ENCODE results near the gene FAM167B. TPM values are rescaled to one million over a fixed set of nuclear protein-coding genes. Genes with fewer than 3 reads are reported as not detected.

Gene FAM167B
- total and polyA plus RNA-seq, 2 of the 4 experiments (the other 2 are of a cell fraction): 0.18 to 0.53 TPM

GRCh38 chr1:32208469-32208868 is 38.6 kb upstream of the FAM167B start:
- Histone ChIP-seq H3K9ac (ENCODE audit: low read depth, low read length) (no peak overlapping the region), H3K27ac (ENCODE audit: insufficient read depth, low read length) (no peak overlapping the region), H4K8ac (ENCODE audit: low read depth in 2 of 2, low read length in 2 of 2) (no peak overlapping the region), H3K4me3 (ENCODE audit: insufficient read depth, low read depth, low read length) (no peak overlapping the region), H2AFZ (replicated peaks; ENCODE audit: low read length, poor library complexity) (no peak overlapping the region), H2BK15ac (ENCODE audit: low read depth, low read length) (no peak overlapping the region), H3K4me1 (ENCODE audit: control insufficient read depth, insufficient read depth, low read length) (peaks cover 6% of the 10 kb centered on the region), H3K18ac (ENCODE audit: low read depth, low read length) (no peak overlapping the region), H2BK5ac (ENCODE audit: low read depth, low read length, poor library complexity, severe bottlenecking) (no peak overlapping the region), H3K9me3 (ENCODE audit: control insufficient read depth, insufficient read depth, low read length) (no peaks in the 10 kb centered on the region), H3K36me3 (ENCODE audit: control insufficient read depth, insufficient read depth, low read length) (peaks cover 3% of the 10 kb centered on the region; the same call in 1 of the 2 replicates), H4K91ac (ENCODE audit: insufficient read depth, low read depth, low read length) (no peak overlapping the region), H2AK9ac (replicated peaks; ENCODE audit: low read depth, low read length, poor library complexity) (no peak overlapping the region), H2BK120ac (ENCODE audit: low read depth, low read length) (no peak overlapping the region), H2BK20ac (ENCODE audit: low read depth, low read length) (no peak overlapping the region), H4K5ac (ENCODE audit: low read depth, low read length) (no peak overlapping the region), H3K9me1 (ENCODE audit: insufficient read depth, low read length) (peaks cover 6% of the 10 kb centered on the region; the same call in 1 of the 2 replicates), H3K23ac (ENCODE audit: low read depth, low read length) (no peak overlapping the region), H3K14ac (replicated peaks; ENCODE audit: low read depth, low read length) (no peak overlapping the region), H3K4me2 (ENCODE audit: low read depth, low read length) (no peak overlapping the region), H4K20me1 (ENCODE audit: insufficient read depth, low read length) (no peaks in the 10 kb centered on the region; the same call in 1 of the 2 replicates), H3K56ac (ENCODE audit: extremely low read depth, insufficient read depth, low read length) (no peak overlapping the region), H2AK5ac (ENCODE audit: low read depth, low read length) (no peak overlapping the region), H3K27me3 (ENCODE audit: control insufficient read depth, insufficient read depth, low read length) (no peaks in the 10 kb centered on the region), H3K4ac (ENCODE audit: low read depth, low read length) (no peak overlapping the region), H3K79me1 (ENCODE audit: low read depth in 1 of 2, low read length in 2 of 2) (peaks cover 11 to 27% of the 10 kb centered on the region in 2 experiments)
- dilution Hi-C loops (cut with HindIII; ENCODE audit: low sequenced_read_pairs, unreplicated experiment) (no loop called here), in situ Hi-C loops (cut with MboI; ENCODE audit: low sequenced_read_pairs) (no loop called here), intact Hi-C loops (cut with micrococcal nuclease) (no loop called here)
- TF ChIP-seq MAZ (IDR thresholded peaks at IDR 0.05; ENCODE audit: borderline replicate concordance, low read depth, low read length): no peak
- TF ChIP-seq CTCF (conservative IDR thresholded peaks at IDR 0.05; ENCODE audit: low read depth, low read length): no peak
- TF ChIP-seq USF2 (IDR thresholded peaks at IDR 0.05; ENCODE audit: low read depth, low read length): no peak
- no peak for TF ChIP-seq RCOR1 (IDR thresholded peaks at IDR 0.05; ENCODE audit: insufficient replicate concordance, low read length)
- TF ChIP-seq FOS (IDR thresholded peaks at IDR 0.05; ENCODE audit: low read depth, low read length): no peak
- TF ChIP-seq RFX5 (IDR thresholded peaks at IDR 0.05; ENCODE audit: low read depth, low read length): no peak
- no peak for TF ChIP-seq MAFK (IDR thresholded peaks at IDR 0.05; ENCODE audit: low read depth, low read length)
- TF ChIP-seq ELK1 (IDR thresholded peaks at IDR 0.05; ENCODE audit: borderline replicate concordance, low read depth, low read length): no peak
- no peak for TF ChIP-seq CEBPB (IDR thresholded peaks at IDR 0.05; ENCODE audit: low read depth, low read length)
- TF ChIP-seq BHLHE40 (IDR thresholded peaks at IDR 0.05; ENCODE audit: low read depth, low read length): no peak
- no peak for TF ChIP-seq MXI1 (IDR thresholded peaks at IDR 0.05; ENCODE audit: borderline replicate concordance, low read depth, low read length)
- ChIA-PET POLR2A (ENCODE audit: unreplicated experiment) (no interaction called here), CTCF (interaction anchor here (0.6 to 1.6 kb wide), 2 partner anchors 99 to 192 kb away, joined by 3 to 6 read pairs; no protein-coding TSS in a partner anchor)
- ATAC-seq (ENCODE audit: low read depth) (no peak), DNase-seq (no peak)
- WGBS, 2 experiments (ENCODE audit: extremely low coverage in 2 of 2, insufficient read length in 1 of 2): 89% methylated on average over 3 of the region's 6 CpGs; no CpG with 5 or more reads in 1 of the 2 experiments
- no TSS peak for BruUV-seq (replicated peaks)

All from IMR-90 (cell line).